GM18520 (cell line): ENCODE results near the gene ANXA2.
"Not testable (repeated sequence)": the region's sequence is repeated elsewhere in the genome, so short reads cannot be mapped to it uniquely, and the experiment has no call there.

Source experiments
- ATAC-seq: cut with Tn5 transposase; IDR thresholded peaks from one replicate; pipeline ENCODE4 v1.9.1; 2021; ENCODE audit not compliant: unreplicated experiment

ANXA2 gene

DNA sequence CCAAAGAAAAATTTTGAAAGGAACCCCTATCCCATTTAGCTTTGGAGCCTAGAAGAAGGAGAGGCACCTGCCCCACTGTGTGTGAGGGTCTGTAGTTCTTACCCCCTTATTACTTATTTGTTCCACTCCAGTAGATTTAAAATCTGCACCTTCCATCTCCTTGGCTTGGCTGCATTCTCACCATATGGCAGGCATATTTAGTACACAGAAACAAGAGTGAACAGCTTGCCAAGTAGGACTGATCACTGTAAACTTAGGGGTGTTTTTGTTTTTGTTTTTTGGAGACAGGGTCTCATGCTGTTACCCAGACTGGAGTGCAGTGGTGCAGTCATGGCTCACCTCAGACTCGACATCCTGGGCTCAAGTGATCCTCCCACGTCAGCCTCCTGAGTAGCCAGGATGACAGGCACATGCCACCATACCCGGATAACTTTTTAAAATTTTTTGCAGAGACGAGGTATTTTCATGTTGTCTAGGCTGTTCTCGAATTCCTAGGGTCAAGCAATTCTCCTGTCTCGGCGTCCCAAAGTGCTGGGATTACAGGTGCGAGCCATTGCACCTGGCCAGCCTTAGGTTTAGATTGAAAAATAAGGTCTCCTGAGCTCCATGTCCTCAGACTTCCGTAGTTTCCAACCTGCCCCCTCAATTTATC lies 14.1 kb upstream of the ANXA2 start:
- ATAC-seq: no peak

DNA sequence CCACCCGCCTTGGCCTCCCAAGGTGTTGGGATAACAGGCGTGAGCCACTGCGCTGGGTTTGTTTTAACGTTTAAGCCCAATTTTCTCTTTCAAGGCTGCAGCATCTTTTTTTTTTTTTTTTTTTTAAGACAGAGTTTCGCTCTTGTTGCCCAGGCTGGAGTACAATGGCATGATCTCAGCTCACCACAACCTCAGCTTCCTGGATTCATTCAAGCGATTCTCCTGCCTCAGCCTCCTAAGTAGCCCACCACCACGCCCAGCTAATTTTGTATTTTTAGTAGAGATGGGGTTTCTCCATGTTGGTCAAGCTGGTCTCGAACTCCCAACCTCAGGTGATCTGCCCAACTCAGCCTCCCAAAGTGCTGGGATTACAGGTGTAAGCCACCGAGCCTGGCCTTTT lies 12.6 kb upstream of the ANXA2 start:
- not testable (repeated sequence) for ATAC-seq

DNA sequence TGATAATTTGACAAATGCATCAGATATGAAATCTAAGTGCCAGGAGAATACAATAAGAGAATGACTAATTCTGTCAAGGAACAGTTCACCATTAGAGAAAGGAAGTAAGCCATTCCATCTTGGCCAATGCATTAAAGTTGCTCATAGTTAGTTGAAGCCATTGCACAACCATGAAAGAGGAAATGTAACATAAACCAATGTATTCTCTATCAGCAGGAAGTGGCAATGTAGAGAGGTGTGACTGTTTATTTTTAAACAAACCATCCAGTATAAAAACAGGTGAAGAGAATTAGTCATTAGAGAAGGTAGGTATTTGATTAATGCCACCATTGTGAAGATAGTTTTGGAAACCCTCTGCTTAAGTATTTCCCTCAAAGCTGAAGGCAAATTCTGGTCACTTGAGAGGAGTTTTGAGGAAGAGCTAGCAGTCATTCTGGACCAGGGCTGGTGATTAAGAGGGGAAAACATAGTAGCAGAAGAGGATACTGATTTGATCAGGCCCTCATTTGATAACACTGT lies 10.7 kb upstream of the ANXA2 start:
- no peak for ATAC-seq

DNA sequence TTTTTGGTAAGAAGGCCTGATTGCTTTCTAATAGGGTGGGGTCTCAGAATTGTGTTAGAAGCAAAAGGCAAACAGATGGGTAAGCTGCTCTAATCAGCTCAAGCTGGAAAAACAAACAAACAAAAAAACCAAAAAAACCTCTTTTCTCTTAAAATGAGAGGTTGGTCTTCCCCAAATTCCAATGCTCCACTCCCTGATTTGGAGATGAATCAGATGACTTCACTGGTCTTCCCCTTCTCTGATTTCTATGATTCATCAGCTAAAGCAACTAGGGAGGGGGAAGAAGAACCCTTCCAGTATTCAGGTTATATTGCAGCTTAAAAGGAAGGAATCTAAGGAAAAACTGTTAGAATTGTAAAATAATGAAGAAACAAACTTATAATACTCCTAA lies 9.6 kb upstream of the ANXA2 start:
- no peak for ATAC-seq

DNA sequence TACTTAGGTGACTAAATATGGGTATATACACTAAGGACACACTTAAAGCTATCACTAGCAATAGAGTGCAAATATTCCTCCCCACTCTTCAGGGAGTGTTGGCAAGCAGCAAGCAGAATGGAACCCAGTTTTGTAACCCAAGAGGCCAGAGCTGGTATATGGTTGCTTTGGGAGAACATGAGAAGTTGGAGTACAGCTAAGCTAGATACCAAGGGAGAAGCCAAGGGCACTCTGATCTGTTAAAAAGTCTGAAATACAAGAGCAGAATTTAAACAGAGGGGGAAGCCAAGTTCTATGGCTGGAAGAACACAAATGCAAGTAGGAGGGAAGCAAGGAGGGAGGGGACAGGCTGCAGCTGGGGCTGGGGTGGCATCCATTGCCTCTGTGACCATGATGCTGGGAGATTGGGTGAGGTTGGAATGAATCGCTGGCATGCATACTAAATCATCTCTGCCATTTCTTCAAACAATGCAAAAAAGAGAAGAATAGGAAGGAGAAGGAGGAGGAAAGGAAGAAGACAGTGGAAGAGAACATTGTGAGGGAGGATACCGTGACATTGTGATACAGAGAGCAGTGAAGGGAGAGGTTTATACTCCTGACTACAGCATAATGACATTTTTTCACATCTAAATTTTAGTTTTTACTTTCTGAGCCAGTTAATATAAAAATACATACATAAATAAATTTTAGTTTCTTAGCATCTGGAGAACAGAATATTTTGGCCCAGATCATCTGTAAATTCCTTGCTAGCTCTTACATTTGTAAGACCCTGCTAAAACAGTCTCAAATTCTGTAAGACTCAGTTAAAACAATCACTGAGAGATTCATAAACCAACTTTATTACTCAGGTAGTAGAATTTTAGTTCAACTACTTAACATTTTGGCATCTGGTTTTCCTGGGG lies 9.0 kb upstream of the ANXA2 start:
- ATAC-seq: no peak

DNA sequence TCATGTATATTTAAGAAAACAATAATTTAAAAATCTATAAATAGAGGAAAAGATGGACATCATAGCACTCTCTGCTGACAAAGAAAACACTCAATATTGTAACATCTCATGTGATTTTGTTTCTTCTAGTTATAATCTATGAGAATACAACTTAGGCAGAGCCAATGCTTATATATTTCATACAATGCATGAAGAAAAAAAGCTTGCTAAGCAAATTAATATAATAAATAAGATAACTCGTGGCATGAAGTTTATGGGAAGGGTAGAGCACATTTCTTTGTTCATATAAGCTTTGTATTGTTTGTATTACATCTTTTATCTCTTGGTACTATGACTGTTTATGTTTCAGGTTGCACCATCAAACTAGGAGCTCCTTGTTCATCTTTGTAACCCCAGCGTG lies 7.6 kb upstream of the ANXA2 start:
- no peak for ATAC-seq

DNA sequence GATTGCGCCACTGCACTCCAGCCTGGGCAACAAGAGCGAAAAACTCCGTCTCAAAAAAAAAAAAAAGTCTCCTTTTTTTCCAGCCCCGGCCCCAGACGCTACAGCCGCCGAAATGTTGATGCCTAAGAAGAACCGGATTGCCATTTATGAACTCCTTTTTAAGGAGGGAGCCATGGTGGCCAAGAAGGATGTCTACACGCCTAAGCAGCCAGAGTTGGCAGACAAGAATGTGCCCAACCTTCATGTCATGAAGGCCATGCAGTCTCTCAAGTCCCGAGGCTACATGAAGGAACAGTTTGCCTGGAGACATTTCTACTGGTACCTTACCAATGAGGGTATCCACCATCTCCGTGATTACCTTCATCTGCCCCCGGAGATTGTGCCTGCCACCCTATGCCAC lies 6.6 kb upstream of the ANXA2 start:
- not testable (repeated sequence) for ATAC-seq

DNA sequence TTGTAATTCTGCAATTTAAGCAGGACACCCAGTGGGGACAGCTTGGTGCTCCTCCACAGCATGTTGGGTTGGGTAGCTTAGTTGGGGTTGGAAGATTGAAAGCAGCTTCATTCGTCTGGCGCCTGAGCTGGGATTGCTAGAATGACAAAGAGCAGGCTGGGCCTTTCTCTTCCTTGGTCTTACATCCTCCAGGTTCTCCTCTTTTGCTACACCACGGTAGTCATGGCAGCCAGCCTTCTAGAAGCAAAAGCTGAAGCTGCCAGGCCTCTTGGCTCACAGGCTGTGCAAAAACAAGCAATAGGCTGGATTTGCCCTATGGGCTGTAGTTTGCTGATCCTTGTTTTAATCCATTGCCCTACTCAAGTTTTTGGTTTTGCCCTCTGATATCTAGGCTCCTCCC lies 3.2 kb upstream of the ANXA2 start:
- no peak for ATAC-seq

DNA sequence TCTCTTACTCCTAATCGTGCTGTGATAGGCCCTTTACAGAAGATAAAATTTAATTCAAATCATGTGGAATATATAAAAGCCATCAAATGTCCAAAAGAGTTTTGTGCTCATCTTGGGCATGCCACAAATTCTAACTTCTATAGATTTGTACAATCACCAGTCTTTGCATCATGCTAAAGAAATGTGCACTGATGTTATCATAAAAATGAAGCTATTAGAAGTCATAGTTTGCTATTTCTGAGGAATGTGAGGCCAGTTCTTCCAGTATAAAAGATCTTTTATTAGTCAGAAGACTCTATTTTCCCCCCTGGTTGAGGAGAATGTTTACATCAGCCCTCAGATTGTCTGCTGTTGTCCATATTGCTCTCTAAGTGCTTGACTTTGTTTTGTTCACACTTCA lies 2.1 kb upstream of the ANXA2 start:
- ATAC-seq: no peak

DNA sequence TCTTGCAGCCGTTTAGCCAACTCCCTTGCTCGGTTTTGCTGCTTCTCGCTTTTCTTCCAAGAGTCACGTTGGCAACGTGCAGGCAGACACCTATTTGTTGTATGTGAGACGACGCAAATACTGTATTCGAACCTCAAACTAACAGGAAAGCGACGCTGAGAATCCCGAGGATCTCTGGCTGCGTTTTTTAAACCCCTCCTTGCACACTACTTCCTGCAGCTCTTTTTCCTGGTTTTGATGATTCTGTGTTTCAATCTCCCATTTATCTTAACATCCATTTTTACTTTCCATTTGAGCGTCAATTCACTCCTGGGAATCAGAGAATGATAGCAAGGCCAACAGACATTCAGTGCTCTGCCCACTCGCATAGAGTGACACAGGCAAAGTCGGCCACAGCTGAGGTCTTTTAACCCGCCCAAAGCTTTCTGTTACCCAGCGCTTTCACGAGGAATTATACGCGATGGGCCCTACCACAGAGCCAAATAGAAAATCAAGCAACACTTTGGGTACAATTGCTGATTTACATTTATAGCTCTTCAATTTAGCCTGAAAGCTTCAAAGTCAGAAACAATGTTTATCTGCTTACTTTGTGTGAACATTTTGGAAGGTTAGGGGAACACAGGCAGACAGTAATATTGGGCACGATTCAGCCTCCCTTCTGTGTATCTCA lies 1.6 kb upstream of the ANXA2 start:
- no peak for ATAC-seq

DNA sequence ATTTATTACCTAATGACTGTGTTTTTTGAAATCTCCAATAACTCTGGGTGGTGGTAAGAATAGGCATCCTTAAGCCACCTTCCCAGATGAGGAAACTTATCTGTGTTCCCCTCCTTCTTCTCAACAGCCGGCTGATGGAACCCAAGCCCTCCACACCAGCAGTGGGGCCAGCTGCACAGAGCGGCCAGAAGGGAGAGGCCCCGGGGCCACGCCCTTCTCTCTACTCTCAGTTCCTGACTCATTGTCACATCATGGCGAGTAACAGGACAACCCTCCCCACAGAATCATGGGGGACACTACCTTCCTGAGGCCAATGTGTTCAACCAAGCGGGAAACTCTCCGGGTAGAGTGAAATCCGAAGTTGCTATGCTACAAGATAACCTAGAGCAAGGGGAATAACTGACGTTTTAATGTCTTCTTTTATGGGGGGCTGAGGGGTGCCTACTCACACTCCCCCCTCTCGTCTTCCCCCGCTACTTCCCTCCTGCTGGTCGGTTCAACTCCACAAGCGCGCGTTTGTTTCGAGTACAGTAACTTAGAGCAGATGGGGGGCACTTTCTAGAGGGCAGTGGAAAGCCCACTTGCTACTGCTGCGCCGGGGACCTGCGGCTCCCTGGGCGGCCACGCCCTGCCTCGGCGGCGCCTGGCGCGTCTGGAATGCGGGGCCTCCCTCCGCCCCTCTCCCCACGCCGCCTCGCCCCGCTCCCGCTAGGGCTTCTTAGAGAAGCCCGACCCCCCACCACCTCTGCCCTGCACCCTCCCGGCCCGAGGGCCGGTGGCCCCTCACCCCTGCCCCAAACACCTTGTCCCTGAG lies 621 bp downstream of the ANXA2 start:
- peak; percentile 50 for ATAC-seq

DNA sequence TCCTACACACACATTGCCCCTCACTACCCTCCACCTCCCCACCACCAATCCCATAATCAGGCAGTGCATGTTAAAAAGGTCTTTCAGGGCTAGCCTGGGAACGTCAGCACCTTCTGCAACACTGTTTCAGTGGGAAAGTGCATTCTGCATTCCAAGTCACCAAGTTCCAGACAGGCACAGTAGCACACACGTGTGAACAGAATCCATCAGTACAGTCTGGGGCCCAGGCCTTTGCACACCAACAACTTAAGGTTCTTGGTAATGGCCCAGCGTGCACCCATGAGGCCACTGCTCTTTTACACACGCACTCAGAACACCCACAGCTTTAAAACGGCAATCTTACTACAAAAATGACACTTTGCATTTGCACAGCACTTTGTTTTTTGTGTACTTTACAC lies 1.2 kb downstream of the ANXA2 start:
- ATAC-seq: no peak

DNA sequence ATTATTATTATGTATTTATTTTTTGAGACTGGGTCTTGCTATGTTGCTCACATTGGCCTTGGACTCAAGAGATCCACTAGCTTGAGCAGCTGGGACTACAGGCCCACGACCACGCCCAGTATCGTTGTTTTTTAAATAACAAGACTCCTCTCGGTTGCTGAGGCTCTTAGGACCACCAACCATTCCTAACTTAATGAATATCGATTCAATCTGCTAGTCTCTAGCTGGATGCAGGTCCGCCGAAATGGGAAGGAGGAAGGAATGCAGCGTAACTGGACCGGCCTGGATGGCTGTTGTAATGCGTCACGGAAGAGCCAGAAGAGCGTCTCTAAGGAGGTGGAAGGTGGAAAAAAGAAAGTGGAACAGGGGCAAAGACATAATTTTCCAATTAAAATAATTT lies 1.7 kb downstream of the ANXA2 start:
- ATAC-seq: no peak

DNA sequence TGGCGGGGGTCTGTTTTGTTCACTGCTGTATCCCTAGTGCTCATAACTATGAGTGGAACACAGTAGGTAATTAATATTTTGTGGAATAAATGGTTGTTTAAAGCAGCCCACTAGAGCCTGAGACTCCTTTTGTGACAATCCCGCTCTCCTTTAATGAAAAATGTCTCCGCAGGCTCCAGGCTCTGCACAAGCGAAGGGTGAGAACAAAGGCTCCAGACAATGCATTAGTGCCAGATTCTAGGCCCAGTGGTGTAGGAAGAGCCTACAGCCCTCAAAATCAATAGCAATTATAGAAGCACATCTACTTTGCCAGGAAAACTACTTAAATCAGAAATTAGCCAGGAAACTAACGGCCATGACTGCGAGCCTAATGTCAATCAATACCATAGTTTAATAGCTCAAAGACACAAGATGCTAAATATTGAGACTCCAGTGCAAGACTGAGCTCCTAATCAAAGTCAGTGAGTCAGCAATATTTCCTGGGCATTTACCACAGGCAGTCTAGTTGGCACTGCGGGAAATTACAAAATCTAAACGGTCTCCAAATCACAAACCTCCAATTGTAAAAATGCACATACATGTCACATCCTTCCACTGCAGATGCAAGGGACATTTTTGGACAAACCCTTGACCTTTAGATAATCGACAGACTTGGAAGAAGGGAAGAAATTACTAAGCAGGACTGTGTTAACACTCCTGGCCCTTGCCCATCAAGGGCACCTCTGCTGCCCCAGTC lies 2.3 kb downstream of the ANXA2 start:
- no peak for ATAC-seq

DNA sequence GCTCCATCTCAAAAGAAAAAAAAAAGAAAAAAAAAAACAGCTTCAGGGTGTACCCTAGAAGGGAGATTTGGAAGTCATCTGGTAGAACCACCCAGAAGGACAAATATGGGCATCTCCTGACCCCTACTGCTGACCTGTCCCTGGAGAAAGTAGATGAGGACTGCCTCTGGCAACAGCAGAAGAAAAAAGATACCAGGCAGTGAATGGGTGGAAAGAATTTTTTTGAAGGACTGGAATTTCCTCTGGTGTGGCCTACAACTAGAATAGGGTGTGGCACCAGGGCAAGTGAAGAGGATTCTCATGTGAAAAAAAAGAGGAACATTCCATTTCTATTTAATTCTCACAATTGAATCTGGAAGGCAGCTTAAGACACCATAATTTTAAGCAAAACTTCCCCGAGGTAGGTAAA lies 3.1 kb downstream of the ANXA2 start:
- ATAC-seq: no peak

DNA sequence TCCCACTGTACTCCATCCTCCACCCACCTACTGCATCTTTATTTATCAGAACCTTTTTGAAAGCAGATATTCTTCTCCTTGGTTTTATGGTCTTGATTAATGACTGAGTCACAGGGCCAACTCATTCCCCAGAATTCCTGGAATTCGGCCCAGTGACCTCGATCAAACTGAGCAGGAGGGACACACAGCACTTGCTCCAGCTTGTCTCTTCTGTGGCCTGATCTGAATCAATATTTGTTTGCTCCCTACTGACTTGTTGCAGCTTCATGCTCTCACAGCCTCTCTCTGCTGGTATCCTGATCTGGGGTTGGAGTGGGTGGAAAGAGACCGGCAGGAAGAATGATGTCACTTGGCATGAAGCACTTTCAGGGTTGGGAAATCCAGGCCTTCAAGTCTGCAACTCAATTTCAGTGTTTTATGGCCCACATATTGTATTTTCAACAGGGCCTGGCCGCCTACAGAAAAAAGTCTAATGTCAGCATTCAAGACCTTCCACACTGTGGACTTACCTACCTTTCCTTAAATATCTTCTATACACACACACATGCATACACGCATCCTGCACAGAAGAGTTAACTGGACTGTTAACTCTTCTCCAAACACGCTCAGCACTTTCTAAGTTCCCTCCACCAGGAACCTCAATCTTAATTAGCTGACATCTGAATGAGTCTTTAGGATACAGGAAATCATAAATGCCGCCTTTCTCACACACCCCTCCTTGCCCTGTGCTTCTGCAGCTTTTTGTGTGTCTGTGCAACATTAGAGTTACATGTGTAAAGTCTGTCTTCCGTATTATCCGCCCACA lies 4.6 kb downstream of the ANXA2 start:
- ATAC-seq: no peak

DNA sequence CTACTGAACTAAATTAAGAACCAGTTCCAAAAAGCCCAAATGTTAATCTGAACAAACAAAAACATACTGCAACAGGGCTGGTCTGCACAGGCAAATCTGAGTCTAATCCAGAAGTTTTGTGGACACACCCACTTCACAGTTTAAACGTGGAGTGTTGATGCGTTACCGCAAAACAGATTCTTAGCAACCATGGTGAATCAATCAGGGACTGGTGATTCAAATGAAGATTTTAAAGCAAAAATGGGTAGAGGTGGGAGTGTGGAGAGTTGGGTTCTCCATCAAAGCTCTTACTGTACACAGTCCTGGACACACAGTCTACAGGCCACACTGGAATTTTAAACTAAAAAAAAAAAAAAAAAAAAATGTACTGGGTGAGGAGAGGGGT lies 5.2 kb downstream of the ANXA2 start:
- ATAC-seq: no peak

DNA sequence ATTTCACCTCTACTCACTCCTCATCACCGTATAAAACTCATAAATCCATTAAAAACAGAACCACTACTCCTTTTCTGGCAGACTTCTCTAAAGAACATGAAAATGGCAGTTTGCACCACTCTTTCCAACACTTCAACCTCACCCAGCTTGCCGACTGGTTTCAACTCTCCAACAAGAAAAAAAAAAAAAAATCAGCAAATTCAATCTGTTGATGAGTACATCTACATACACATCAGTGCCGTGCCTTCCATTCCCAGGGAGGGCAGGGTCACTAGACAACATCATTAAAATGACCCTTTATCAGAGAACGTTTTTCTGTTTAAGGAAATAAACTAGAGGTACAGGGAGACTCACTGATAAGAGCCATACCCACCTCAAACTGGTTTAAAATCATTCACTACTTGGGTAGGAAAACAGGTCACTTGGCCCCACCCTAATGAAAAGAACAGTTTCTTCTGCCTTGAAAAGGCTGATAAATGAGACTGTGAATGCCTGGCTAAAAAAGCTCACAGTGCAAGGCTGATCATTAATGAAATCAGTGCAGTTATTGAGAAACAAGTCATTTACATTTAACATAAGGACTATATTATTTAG lies 6.0 kb downstream of the ANXA2 start:
- no peak for ATAC-seq

DNA sequence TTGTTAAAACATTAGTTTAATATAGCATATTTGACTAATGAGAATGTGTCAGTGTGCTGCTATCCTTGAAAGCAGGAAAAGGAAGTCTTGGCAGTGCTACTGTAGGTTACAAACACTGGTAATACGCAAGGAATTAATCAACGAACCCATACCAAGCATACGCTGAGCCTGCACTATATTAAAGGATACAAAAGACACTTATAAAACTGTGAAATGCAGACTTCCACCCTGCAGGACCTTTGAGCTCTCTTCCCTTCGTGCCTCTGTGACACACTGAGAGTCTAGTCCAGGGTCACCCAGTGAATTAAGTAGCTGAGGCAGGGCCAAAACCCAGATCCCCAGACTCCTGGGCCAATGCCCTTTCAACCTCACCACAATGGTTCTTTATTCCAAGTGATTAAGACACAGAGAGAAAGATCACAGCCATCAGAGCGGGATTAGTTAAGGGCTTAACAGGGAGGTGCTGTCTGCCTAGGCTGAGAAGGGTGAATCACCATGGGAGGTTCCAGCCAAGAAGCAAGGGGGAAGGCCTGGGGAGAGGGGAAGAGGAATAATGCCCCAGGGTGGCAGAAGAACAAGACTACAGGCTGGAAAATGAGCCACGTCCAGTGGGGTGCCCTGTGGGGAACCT lies 6.8 kb downstream of the ANXA2 start:
- ATAC-seq: no peak
